Measurements from ENCODE around the gene STXBP4.

DNA sequence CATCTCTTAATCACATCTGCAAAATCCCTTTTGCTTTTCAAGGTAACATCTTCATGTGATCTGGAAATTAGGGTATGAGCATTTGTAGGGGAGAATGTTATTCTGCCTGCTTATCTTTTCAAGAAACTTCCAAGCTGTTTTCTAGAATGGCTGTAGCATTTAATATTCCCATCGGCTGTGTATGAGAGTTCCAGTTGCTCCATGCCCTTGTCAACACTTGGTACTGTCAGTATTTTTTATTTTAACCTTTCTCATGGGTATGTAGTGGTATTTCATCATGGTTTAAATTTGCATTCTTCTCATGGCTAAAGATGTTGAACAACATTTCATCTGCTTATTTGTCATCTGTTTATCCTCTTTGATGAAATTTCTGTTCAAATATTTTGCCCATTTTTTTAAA lies 205.6 kb downstream of the STXBP4 start:
- TF ChIP-seq, protein P1, sequence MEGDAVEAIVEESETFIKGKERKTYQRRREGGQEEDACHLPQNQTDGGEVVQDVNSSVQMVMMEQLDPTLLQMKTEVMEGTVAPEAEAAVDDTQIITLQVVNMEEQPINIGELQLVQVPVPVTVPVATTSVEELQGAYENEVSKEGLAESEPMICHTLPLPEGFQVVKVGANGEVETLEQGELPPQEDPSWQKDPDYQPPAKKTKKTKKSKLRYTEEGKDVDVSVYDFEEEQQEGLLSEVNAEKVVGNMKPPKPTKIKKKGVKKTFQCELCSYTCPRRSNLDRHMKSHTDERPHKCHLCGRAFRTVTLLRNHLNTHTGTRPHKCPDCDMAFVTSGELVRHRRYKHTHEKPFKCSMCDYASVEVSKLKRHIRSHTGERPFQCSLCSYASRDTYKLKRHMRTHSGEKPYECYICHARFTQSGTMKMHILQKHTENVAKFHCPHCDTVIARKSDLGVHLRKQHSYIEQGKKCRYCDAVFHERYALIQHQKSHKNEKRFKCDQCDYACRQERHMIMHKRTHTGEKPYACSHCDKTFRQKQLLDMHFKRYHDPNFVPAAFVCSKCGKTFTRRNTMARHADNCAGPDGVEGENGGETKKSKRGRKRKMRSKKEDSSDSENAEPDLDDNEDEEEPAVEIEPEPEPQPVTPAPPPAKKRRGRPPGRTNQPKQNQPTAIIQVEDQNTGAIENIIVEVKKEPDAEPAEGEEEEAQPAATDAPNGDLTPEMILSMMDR (optimal IDR thresholded peaks at IDR 0.05 in 1 of 3, IDR thresholded peaks at IDR 0.05 in 1 of 3, conservative IDR thresholded peaks at IDR 0.05 in 1 of 3; ENCODE audit: extremely low read depth in 1 of 3, insufficient read depth in 2 of 3, low read length in 3 of 3), result no peak
- no peak for TF ChIP-seq EZH2 (IDR thresholded peaks at IDR 0.05; ENCODE audit: low read length)
